ENCODE measurements around the gene POLE3.

DNA sequence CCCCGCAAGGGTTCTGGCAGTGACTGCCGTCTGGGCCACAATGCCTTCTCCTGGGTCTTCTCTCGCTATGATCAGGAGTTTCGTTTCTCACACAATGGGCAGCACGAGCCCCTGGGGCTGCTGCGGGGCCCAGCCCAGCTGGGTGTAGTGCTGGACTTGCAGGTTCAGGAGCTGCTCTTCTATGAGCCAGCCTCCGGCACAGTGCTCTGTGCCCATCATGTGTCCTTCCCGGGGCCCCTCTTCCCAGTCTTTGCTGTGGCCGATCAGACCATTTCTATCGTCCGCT, 40.7 kb downstream of the POLE3 start:
- TF ChIP-seq, protein P1, sequence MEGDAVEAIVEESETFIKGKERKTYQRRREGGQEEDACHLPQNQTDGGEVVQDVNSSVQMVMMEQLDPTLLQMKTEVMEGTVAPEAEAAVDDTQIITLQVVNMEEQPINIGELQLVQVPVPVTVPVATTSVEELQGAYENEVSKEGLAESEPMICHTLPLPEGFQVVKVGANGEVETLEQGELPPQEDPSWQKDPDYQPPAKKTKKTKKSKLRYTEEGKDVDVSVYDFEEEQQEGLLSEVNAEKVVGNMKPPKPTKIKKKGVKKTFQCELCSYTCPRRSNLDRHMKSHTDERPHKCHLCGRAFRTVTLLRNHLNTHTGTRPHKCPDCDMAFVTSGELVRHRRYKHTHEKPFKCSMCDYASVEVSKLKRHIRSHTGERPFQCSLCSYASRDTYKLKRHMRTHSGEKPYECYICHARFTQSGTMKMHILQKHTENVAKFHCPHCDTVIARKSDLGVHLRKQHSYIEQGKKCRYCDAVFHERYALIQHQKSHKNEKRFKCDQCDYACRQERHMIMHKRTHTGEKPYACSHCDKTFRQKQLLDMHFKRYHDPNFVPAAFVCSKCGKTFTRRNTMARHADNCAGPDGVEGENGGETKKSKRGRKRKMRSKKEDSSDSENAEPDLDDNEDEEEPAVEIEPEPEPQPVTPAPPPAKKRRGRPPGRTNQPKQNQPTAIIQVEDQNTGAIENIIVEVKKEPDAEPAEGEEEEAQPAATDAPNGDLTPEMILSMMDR (IDR thresholded peaks at IDR 0.05), result no peak
- TF ChIP-seq POLR2AphosphoS5 (IDR thresholded peaks at IDR 0.05) (no peak), POLR2A (IDR thresholded peaks at IDR 0.05) (no peak)
